HG02610 (cell line): Measurements from ENCODE around the gene AK4.
"Not testable (repeated sequence)": the region's sequence is repeated elsewhere in the genome, so short reads cannot be mapped to it uniquely, and the experiment has no call there.

Experiments used
- ATAC-seq: cut with Tn5 transposase; IDR thresholded peaks from one replicate; pipeline ENCODE4 v1.9.1; 2021; ENCODE audit warnings: mild to moderate bottlenecking, moderate library complexity; ENCODE audit not compliant: unreplicated experiment

The AK4 gene

GRCh38 chr1:65210325-65210724 is 62.3 kb downstream of the AK4 start:
- no peak for ATAC-seq

- no peak for ATAC-seq
Measured at GRCh38 chr1:65211331-65211730, 63.3 kb downstream of the AK4 start.

- peak; percentile 56 for ATAC-seq
Measured at GRCh38 chr1:65213271-65214023, 65.4 kb downstream of the AK4 start.

GRCh38 chr1:65214340-65215027 is 66.5 kb downstream of the AK4 start:
- peak; percentile 47 for ATAC-seq

- ATAC-seq: no peak
Measured at GRCh38 chr1:65216989-65217388, 69.0 kb downstream of the AK4 start.

GRCh38 chr1:65221638-65222339 is 73.8 kb downstream of the AK4 start:
- no peak for ATAC-seq

- ATAC-seq: no peak
Measured at GRCh38 chr1:65222340-65222940, 74.4 kb downstream of the AK4 start.

- ATAC-seq: no peak
Measured at GRCh38 chr1:65224681-65225091, 76.7 kb downstream of the AK4 start.

GRCh38 chr1:65225179-65225578 is 77.2 kb downstream of the AK4 start:
- ATAC-seq: no peak

- ATAC-seq: no peak
Measured at GRCh38 chr1:65229201-65229600, 81.2 kb downstream of the AK4 start.

GRCh38 chr1:65229754-65230339 is 81.8 kb downstream of the AK4 start:
- no peak for ATAC-seq

GRCh38 chr1:65230731-65231481 is 82.9 kb downstream of the AK4 start:
- ATAC-seq: peak; percentile 88

- no peak for ATAC-seq
Measured at GRCh38 chr1:65231718-65232330, 83.8 kb downstream of the AK4 start.

GRCh38 chr1:65232461-65232990 is 84.5 kb downstream of the AK4 start:
- peak; percentile 36 for ATAC-seq

- ATAC-seq: no peak
Measured at GRCh38 chr1:65233782-65234181, 85.8 kb downstream of the AK4 start.

GRCh38 chr1:65235867-65236805 is 88.1 kb downstream of the AK4 start:
- ATAC-seq: no peak

- not testable (repeated sequence) for ATAC-seq
Measured at GRCh38 chr1:65237088-65237487, 89.1 kb downstream of the AK4 start.

GRCh38 chr1:65237503-65237902 is 89.5 kb downstream of the AK4 start:
- ATAC-seq: no peak

GRCh38 chr1:65238010-65238409 is 90.0 kb downstream of the AK4 start:
- no peak for ATAC-seq
